Mucosa of rectum (tissue), 2 donors: ENCODE results near the gene PCDH9.

ENCODE experiments used
- H3K27ac ChIP-seq, 2 donors: one replicate each; pipeline ENCODE4 v1.7.0; 2013; ENCODE audit warnings: inconsistent platforms in 2 of 2, low read depth in 2 of 2, low read length in 2 of 2
- H3K27me3 ChIP-seq, 2 donors: one replicate each; pipeline ENCODE4 v1.7.0; 2013; ENCODE audit warnings: low read length in 2 of 2; ENCODE audit not compliant: control insufficient read depth in 2 of 2, insufficient read depth in 2 of 2
- H3K36me3 ChIP-seq, 2 donors: one replicate each; pipeline ENCODE4 v1.7.0; 2013; ENCODE audit warnings: low read length in 2 of 2; ENCODE audit not compliant: control insufficient read depth in 2 of 2, insufficient read depth in 2 of 2
- H3K4me1 ChIP-seq, 2 donors: one replicate each; pipeline ENCODE4 v1.7.0; 2013; ENCODE audit warnings: low read length in 2 of 2, mild to moderate bottlenecking in 1 of 2; ENCODE audit not compliant: control insufficient read depth in 2 of 2, insufficient read depth in 2 of 2
- H3K4me3 ChIP-seq, 2 donors: one replicate each; pipeline ENCODE4 v1.7.0; 2013; ENCODE audit warnings: low read length in 2 of 2
- H3K9ac ChIP-seq, 2 donors: one replicate each; pipeline ENCODE4 v1.7.0; 2013; ENCODE audit warnings: low read length in 2 of 2, low read depth in 1 of 2, mild to moderate bottlenecking in 1 of 2
- H3K9me3 ChIP-seq, 2 donors: one replicate each; pipeline ENCODE4 v1.7.0; 2013; ENCODE audit warnings: low read length in 2 of 2; ENCODE audit not compliant: control insufficient read depth in 2 of 2
- donor health status: healthy.
- donor health status: Normal muscosa, but diverticular disease.

The PCDH9 gene

GRCh38 chr13:66405908-66406802, 824.0 kb downstream of the PCDH9 start:
- no peak overlapping the region for H3K27ac ChIP-seq
- H3K9me3 ChIP-seq: no peaks in the 10 kb centered on the region
- no peak overlapping the region for H3K9ac ChIP-seq
- H3K36me3 ChIP-seq: no peaks in the 10 kb centered on the region
- no peaks in the 10 kb centered on the region for H3K4me1 ChIP-seq
- H3K27me3 ChIP-seq: no peaks in the 10 kb centered on the region
- no peak overlapping the region for H3K4me3 ChIP-seq

- Histone ChIP-seq H3K9ac (no peak overlapping the region), H3K36me3 (no peaks in the 10 kb centered on the region), H3K4me1 (no peaks in the 10 kb centered on the region), H3K27ac (no peak overlapping the region), H3K4me3 (no peak overlapping the region), H3K27me3 (no peaks in the 10 kb centered on the region), H3K9me3 (no peaks in the 10 kb centered on the region)
Observed at GRCh38 chr13:66402546-66402945, 827.6 kb downstream of the PCDH9 start.

GRCh38 chr13:66402066-66402465, 828.1 kb downstream of the PCDH9 start:
- Histone ChIP-seq H3K27me3 (no peaks in the 10 kb centered on the region), H3K4me1 (no peaks in the 10 kb centered on the region), H3K9me3 (no peaks in the 10 kb centered on the region), H3K27ac (no peak overlapping the region), H3K9ac (no peak overlapping the region), H3K4me3 (no peak overlapping the region), H3K36me3 (no peaks in the 10 kb centered on the region)

GRCh38 chr13:66400292-66400691, 829.8 kb downstream of the PCDH9 start:
- H3K4me3 ChIP-seq: no peak overlapping the region
- no peaks in the 10 kb centered on the region for H3K36me3 ChIP-seq
- H3K27ac ChIP-seq: no peak overlapping the region
- H3K9me3 ChIP-seq: no peaks in the 10 kb centered on the region
- H3K27me3 ChIP-seq: no peaks in the 10 kb centered on the region
- H3K9ac ChIP-seq: no peak overlapping the region
- H3K4me1 ChIP-seq: no peaks in the 10 kb centered on the region

- H3K4me3 ChIP-seq: no peak overlapping the region
- no peak overlapping the region for H3K9ac ChIP-seq
- H3K9me3 ChIP-seq: no peaks in the 10 kb centered on the region
- H3K27ac ChIP-seq: no peak overlapping the region
- no peaks in the 10 kb centered on the region for H3K4me1 ChIP-seq
- no peaks in the 10 kb centered on the region for H3K36me3 ChIP-seq
- H3K27me3 ChIP-seq: no peaks in the 10 kb centered on the region
Observed at GRCh38 chr13:66399873-66400272, 830.3 kb downstream of the PCDH9 start.

- H3K4me1 ChIP-seq: no peaks in the 10 kb centered on the region
- H3K9me3 ChIP-seq: no peaks in the 10 kb centered on the region
- H3K36me3 ChIP-seq: no peaks in the 10 kb centered on the region
- no peaks in the 10 kb centered on the region for H3K27me3 ChIP-seq
- H3K9ac ChIP-seq: no peak overlapping the region
- H3K4me3 ChIP-seq: no peak overlapping the region
- no peak overlapping the region for H3K27ac ChIP-seq
Observed at GRCh38 chr13:66397133-66397532, 833.0 kb downstream of the PCDH9 start.

GRCh38 chr13:66391322-66391721, 838.8 kb downstream of the PCDH9 start:
- H3K4me3 ChIP-seq: no peak overlapping the region
- H3K27me3 ChIP-seq: no peaks in the 10 kb centered on the region
- no peaks in the 10 kb centered on the region for H3K4me1 ChIP-seq
- H3K9me3 ChIP-seq: no peaks in the 10 kb centered on the region
- H3K27ac ChIP-seq: no peak overlapping the region
- H3K9ac ChIP-seq: no peak overlapping the region
- no peaks in the 10 kb centered on the region for H3K36me3 ChIP-seq

GRCh38 chr13:66378894-66379293, 851.2 kb downstream of the PCDH9 start:
- no peaks in the 10 kb centered on the region for H3K9me3 ChIP-seq
- no peak overlapping the region for H3K4me3 ChIP-seq
- H3K4me1 ChIP-seq: no peaks in the 10 kb centered on the region
- no peaks in the 10 kb centered on the region for H3K27me3 ChIP-seq
- no peak overlapping the region for H3K9ac ChIP-seq
- H3K27ac ChIP-seq: no peak overlapping the region
- H3K36me3 ChIP-seq: no peaks in the 10 kb centered on the region

GRCh38 chr13:66377569-66377968, 852.6 kb downstream of the PCDH9 start:
- Histone ChIP-seq H3K4me3 (no peak overlapping the region), H3K4me1 (no peaks in the 10 kb centered on the region), H3K27me3 (no peaks in the 10 kb centered on the region), H3K36me3 (no peaks in the 10 kb centered on the region), H3K27ac (no peak overlapping the region), H3K9ac (no peak overlapping the region), H3K9me3 (no peaks in the 10 kb centered on the region)

- Histone ChIP-seq H3K9me3 (no peaks in the 10 kb centered on the region), H3K36me3 (no peaks in the 10 kb centered on the region), H3K27me3 (no peaks in the 10 kb centered on the region), H3K4me1 (no peaks in the 10 kb centered on the region), H3K9ac (no peak overlapping the region), H3K27ac (no peak overlapping the region), H3K4me3 (no peak overlapping the region)
Observed at GRCh38 chr13:66375756-66376155, 854.4 kb downstream of the PCDH9 start.
